Measurements from ENCODE around the gene CMIP. TPM values are rescaled to one million over a fixed set of nuclear protein-coding genes. Genes with fewer than 3 reads are reported as not detected.
"Not testable (repeated sequence)": the region's sequence is repeated elsewhere in the genome, so short reads cannot be mapped to it uniquely, and the experiment has no call there.

CMIP gene
- total RNA-seq, 2 experiments from 2014 or later, result 35.0 to 36.6 TPM

GRCh38 chr16:81738783-81739496, 294.3 kb downstream of the CMIP start:
- intact Hi-C loops (cut with micrococcal nuclease), result loop anchor here (1.0 to 5.0 kb wide), 6 partner anchors 336 to 817 kb away; partner anchors contain the start of gene ATMIN
- Mint-ChIP-seq H3K36me3 (no peaks in the 10 kb centered on the region), H3K27me3 (no peaks in the 10 kb centered on the region), H3K27ac (no peak overlapping the region), H3K4me3 (no peak overlapping the region), H3K4me1 (ENCODE audit: low read depth) (peaks cover 8% of the 10 kb centered on the region), H3K9me3 (no peaks in the 10 kb centered on the region)
- no peak for DNase-seq
- ChIA-PET POLR2A (interaction anchor here (0.6 kb wide), 1 partner anchor 703 kb away, joined by 3 read pairs; the partner anchor contains the start of gene ATMIN), CTCF (interaction anchor here (0.6 to 3.2 kb wide), 7 partner anchors 136 to 703 kb away, joined by 3 to 13 read pairs (median 3); partner anchors contain the start of gene ATMIN)

DNA sequence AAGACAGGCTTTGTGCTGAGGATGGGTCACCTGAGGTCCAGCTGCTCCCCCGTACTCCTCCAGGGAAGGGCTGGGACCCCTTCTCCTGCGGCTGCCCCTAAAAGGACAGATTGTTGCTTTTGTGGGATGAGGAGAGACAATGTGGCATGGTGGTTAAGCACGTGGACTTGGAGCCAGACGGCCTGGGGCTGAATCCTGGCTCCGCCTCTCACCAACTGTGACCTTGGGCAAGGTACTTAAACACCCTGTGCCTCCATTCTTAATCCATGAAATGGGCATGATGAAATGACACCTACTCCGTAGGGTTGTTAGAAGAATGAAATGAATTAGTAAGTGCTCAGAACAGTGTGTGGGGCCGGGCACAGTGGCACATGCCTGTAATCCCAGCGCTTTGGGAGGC, 294.9 kb downstream of the CMIP start:
- Mint-ChIP-seq H3K9me3 (no peaks in the 10 kb centered on the region), H3K27ac (no peak overlapping the region), H3K27me3 (no peaks in the 10 kb centered on the region), H3K4me3 (no peak overlapping the region), H3K36me3 (no peaks in the 10 kb centered on the region), H3K4me1 (ENCODE audit: low read depth) (peaks cover 8% of the 10 kb centered on the region)
- POLR2A ChIA-PET, result no interaction called here
- CTCF ChIA-PET, result interaction anchor here (0.6 to 3.2 kb wide), 6 partner anchors 135 to 704 kb away, joined by 3 to 13 read pairs (median 3); partner anchors contain the start of gene ATMIN
- intact Hi-C loops (cut with micrococcal nuclease), result loop anchor here (2.0 to 5.0 kb wide), 3 partner anchors 479 to 817 kb away; partner anchors contain the start of gene ATMIN
- DNase-seq, result no peak

DNA sequence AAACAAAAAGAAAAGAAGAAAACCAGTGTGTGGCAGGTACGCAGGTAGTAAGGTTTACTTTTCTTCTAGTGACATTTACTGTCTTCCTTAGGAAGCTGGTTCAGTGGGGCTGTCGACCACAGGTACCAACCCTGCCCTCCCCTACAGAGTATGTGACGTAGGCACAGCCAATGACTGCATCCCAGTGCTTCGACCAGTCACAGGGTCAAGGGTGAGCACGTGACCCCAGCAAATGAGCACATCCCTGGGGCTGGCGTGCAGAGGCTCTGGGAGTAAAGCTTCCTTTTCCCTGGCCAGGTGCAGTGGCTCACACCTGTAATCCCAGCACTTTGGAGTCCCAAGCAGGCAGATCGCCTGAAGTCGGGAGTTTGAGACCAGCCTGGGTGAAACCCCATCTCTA, 295.6 kb downstream of the CMIP start:
- Mint-ChIP-seq H3K27me3 (no peaks in the 10 kb centered on the region), H3K36me3 (no peaks in the 10 kb centered on the region), H3K27ac (no peak overlapping the region), H3K9me3 (no peaks in the 10 kb centered on the region), H3K4me1 (ENCODE audit: low read depth) (peaks cover 8% of the 10 kb centered on the region), H3K4me3 (no peak overlapping the region)
- POLR2A ChIA-PET, result no interaction called here
- no peak for DNase-seq
- intact Hi-C loops (cut with micrococcal nuclease), result no loop called here
- CTCF ChIA-PET, result interaction anchor here (0.8 to 3.2 kb wide), 4 partner anchors 118 to 704 kb away, joined by 3 to 13 read pairs (median 4); partner anchors contain the start of gene ATMIN

DNA sequence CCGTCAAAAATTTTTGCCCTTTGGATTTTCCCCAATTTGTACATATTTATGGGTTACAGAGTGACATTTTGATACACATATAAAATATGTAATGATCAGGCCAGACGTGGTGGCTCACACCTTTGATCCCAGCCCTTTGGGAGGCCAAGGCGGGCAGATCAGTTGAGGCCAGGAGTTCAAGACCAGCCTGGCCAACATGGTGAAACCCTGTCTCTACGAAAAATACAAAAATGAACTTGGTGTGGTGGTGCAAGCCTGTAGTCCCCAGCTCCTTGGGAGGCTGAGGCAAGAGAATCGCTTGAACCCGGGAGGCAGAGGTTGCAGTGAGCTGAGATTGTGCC, 296.8 kb downstream of the CMIP start:
- intact Hi-C loops (cut with micrococcal nuclease); POLR2A ChIA-PET; H3K27me3 Mint-ChIP-seq; DNase-seq; H3K4me3 Mint-ChIP-seq; H3K9me3 Mint-ChIP-seq; H3K36me3 Mint-ChIP-seq; H3K27ac Mint-ChIP-seq: not testable (repeated sequence)
- CTCF ChIA-PET, result interaction anchor here (1.0 kb wide), 2 partner anchors 11 to 337 kb away, joined by 3 to 4 read pairs; no protein-coding TSS in a partner anchor
- H3K4me1 Mint-ChIP-seq (ENCODE audit: low read depth), result peaks cover 16% of the 10 kb centered on the region

GRCh38 chr16:81744385-81744784, 299.8 kb downstream of the CMIP start:
- Mint-ChIP-seq H3K27me3 (no peaks in the 10 kb centered on the region), H3K36me3 (no peaks in the 10 kb centered on the region), H3K27ac (no peak overlapping the region), H3K4me1 (ENCODE audit: low read depth) (peaks cover 23% of the 10 kb centered on the region), H3K9me3 (no peaks in the 10 kb centered on the region), H3K4me3 (no peak overlapping the region)
- no peak for DNase-seq
- ChIA-PET POLR2A (no interaction called here), CTCF (interaction anchor here (1.0 kb wide), 1 partner anchor 335 kb away, joined by 3 read pairs; no protein-coding TSS in a partner anchor)
- intact Hi-C loops (cut with micrococcal nuclease), result no loop called here

DNA sequence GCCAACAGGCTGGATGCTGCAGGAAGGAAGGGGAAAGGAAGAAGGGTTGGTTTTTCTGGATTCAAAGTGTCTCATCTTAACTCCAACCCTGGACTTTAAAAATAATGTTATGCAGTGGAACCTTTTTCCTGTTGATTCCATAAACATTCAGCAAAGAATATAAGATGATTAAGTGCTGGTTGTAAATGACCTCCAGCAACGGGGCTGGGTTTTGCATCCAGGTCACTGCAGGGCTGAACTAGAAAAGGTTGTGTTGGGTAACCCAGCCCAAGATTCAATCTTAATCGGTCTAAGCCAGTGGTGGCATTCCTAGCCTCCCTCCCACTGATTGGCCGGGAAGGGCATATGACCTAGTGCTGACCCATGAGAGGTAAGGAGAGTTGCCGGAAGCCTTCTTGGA, 300.3 kb downstream of the CMIP start:
- Mint-ChIP-seq H3K4me3 (no peak overlapping the region), H3K27ac (no peak overlapping the region), H3K36me3 (no peaks in the 10 kb centered on the region), H3K9me3 (no peaks in the 10 kb centered on the region), H3K4me1 (ENCODE audit: low read depth) (peaks cover 23% of the 10 kb centered on the region), H3K27me3 (no peaks in the 10 kb centered on the region)
- intact Hi-C loops (cut with micrococcal nuclease), result no loop called here
- DNase-seq, result no peak
- CTCF ChIA-PET, result interaction anchor here (1.0 kb wide), 2 partner anchors 128 to 335 kb away, joined by 3 to 4 read pairs; no protein-coding TSS in a partner anchor
- POLR2A ChIA-PET, result no interaction called here

- no peaks in the 10 kb centered on the region for H3K9me3 Mint-ChIP-seq
- peak; percentile 83 for DNase-seq
- intact Hi-C loops (cut with micrococcal nuclease), result loop anchor here (2.0 kb wide), 1 partner anchor 33 kb away; the partner anchor contains the start of gene PLCG2
- H3K4me1 Mint-ChIP-seq (ENCODE audit: low read depth), result peaks cover 20% of the 10 kb centered on the region
- ChIA-PET CTCF (interaction anchor here (1.0 kb wide), 1 partner anchor 127 kb away, joined by 4 read pairs; no protein-coding TSS in a partner anchor), POLR2A (no interaction called here)
- peak overlapping the region; percentile 56 for H3K27ac Mint-ChIP-seq
- H3K4me3 Mint-ChIP-seq, result peak overlapping the region; percentile 74
- no peaks in the 10 kb centered on the region for H3K36me3 Mint-ChIP-seq
- H3K27me3 Mint-ChIP-seq, result no peaks in the 10 kb centered on the region
Observed at GRCh38 chr16:81745704-81746558, 301.3 kb downstream of the CMIP start.

DNA sequence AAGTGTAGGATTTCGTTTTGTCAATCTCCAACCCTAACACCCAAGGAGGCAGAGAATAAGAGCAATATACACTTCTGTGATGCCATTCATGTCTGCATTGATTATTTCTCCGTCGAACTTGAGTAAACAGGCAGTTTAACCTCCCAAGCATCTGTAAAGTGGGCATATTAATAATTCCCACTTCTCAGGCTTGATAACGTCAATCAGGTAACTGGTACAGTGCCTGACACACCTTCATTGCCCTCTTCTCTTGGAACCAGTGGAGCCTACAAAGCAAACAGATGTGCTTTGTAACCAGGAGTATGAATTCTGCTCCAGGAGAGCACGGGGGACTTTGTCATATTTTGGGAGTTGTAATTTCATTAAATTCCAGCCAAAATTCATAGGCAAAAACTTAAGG, 302.0 kb downstream of the CMIP start:
- Mint-ChIP-seq H3K27ac (no peak overlapping the region), H3K36me3 (no peaks in the 10 kb centered on the region), H3K9me3 (no peaks in the 10 kb centered on the region), H3K27me3 (no peaks in the 10 kb centered on the region), H3K4me1 (ENCODE audit: low read depth) (peaks cover 19% of the 10 kb centered on the region), H3K4me3 (peak overlapping the region; percentile 74)
- ChIA-PET POLR2A (no interaction called here), CTCF (no interaction called here)
- intact Hi-C loops (cut with micrococcal nuclease), result loop anchor here (2.0 kb wide), 1 partner anchor 32 kb away; the partner anchor contains the start of gene PLCG2
- DNase-seq, result no peak

- no peaks in the 10 kb centered on the region for H3K36me3 Mint-ChIP-seq
- no peak overlapping the region for H3K4me3 Mint-ChIP-seq
- peak; percentile 31 for DNase-seq
- H3K27ac Mint-ChIP-seq, result no peak overlapping the region
- CTCF ChIA-PET, result interaction anchor here (0.6 to 1.8 kb wide), 3 partner anchors 14 to 543 kb away, joined by 3 to 8 read pairs (median 4); no protein-coding TSS in a partner anchor
- intact Hi-C loops (cut with micrococcal nuclease), result no loop called here
- H3K4me1 Mint-ChIP-seq (ENCODE audit: low read depth), result peaks cover 19% of the 10 kb centered on the region
- no peaks in the 10 kb centered on the region for H3K27me3 Mint-ChIP-seq
- POLR2A ChIA-PET, result no interaction called here
- no peaks in the 10 kb centered on the region for H3K9me3 Mint-ChIP-seq
Observed at GRCh38 chr16:81748476-81749198, 304.0 kb downstream of the CMIP start.

GRCh38 chr16:81752225-81752875, 307.7 kb downstream of the CMIP start:
- H3K4me1 Mint-ChIP-seq (ENCODE audit: low read depth), result peaks cover 13% of the 10 kb centered on the region
- DNase-seq, result no peak
- no peak overlapping the region for H3K27ac Mint-ChIP-seq
- H3K9me3 Mint-ChIP-seq, result no peaks in the 10 kb centered on the region
- POLR2A ChIA-PET, result no interaction called here
- CTCF ChIA-PET, result interaction anchor here (1.2 to 2.6 kb wide), 3 partner anchors 22 to 122 kb away, joined by 3 to 5 read pairs (median 4); no protein-coding TSS in a partner anchor
- H3K36me3 Mint-ChIP-seq, result no peaks in the 10 kb centered on the region
- H3K4me3 Mint-ChIP-seq, result no peak overlapping the region
- intact Hi-C loops (cut with micrococcal nuclease), result no loop called here
- H3K27me3 Mint-ChIP-seq, result no peaks in the 10 kb centered on the region

DNA sequence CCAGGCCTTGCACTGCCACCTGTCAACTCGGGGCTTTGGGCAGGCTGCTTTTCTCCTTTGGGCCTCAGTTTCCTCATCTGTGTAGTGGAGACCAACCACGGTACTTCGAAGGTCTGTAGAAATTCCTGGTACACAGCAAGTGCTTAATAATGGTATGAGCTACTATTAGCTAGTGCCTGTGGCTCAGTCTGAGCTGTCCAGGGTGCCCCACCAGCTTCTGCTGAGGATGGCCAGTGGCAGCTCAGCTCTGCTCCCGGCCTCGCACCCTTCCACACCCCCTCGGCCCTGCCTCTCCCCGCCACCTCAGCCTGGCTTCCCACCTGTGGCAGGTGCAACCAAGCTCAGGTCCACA, 308.2 kb downstream of the CMIP start:
- H3K4me3 Mint-ChIP-seq, result no peak overlapping the region
- no peaks in the 10 kb centered on the region for H3K27me3 Mint-ChIP-seq
- H3K27ac Mint-ChIP-seq, result no peak overlapping the region
- H3K4me1 Mint-ChIP-seq (ENCODE audit: low read depth), result peaks cover 13% of the 10 kb centered on the region
- POLR2A ChIA-PET, result interaction anchor here (0.5 kb wide), 1 partner anchor 29 kb away, joined by 6 read pairs; no protein-coding TSS in a partner anchor
- H3K36me3 Mint-ChIP-seq, result no peaks in the 10 kb centered on the region
- intact Hi-C loops (cut with micrococcal nuclease), result no loop called here
- no peak for DNase-seq
- H3K9me3 Mint-ChIP-seq, result no peaks in the 10 kb centered on the region
- CTCF ChIA-PET, result interaction anchor here (1.2 to 2.6 kb wide), 3 partner anchors 23 to 121 kb away, joined by 3 to 5 read pairs (median 4); no protein-coding TSS in a partner anchor
